Lung (tissue), 12 donors: ENCODE measurements around the gene INHBE. TPM values are rescaled to one million over a fixed set of nuclear protein-coding genes. Genes with fewer than 3 reads are reported as not detected.

Source experiments
- ATAC-seq: fragments of 200-7000 bp; cut with Tn5 transposase; one replicate; pipeline ENCODE4 v1.9.1; 2020; ENCODE audit warnings: moderate number of reproducible peaks; ENCODE audit not compliant: insufficient read depth, low FRiP score
- DNase-seq, 3 donors: peaks; one replicate each; pipeline ENCODE4 v3.0.0-alpha.2; 2013 to 2017
- H3K27ac ChIP-seq, 2 donors: one replicate each; pipeline ENCODE4 v1.5.1; 2013; ENCODE audit warnings: mild to moderate bottlenecking in 2 of 2, moderate library complexity in 2 of 2, control low read depth in 1 of 2, inconsistent platforms in 1 of 2, low read depth in 1 of 2, low read length in 1 of 2
- H3K27me3 ChIP-seq, 3 donors: one replicate each; pipeline ENCODE4 v1.5.1; 2013; ENCODE audit warnings: low read length in 2 of 3; ENCODE audit not compliant: control insufficient read depth in 3 of 3, insufficient read depth in 3 of 3
- H3K36me3 ChIP-seq, 4 donors: one replicate each; pipeline ENCODE4 v1.5.1; 2013; ENCODE audit warnings: low read length in 4 of 4, mild to moderate bottlenecking in 1 of 4, moderate library complexity in 1 of 4; ENCODE audit not compliant: control insufficient read depth in 4 of 4, insufficient read depth in 4 of 4
- H3K4me1 ChIP-seq, 5 donors: one replicate each; pipeline ENCODE4 v1.5.1; 2013; ENCODE audit warnings: low read length in 5 of 5, mild to moderate bottlenecking in 2 of 5, moderate library complexity in 1 of 5; ENCODE audit not compliant: control insufficient read depth in 5 of 5, insufficient read depth in 5 of 5
- H3K4me3 ChIP-seq: one replicate; pipeline ENCODE4 v1.5.1; 2013; ENCODE audit warnings: mild to moderate bottlenecking, control low read depth, moderate library complexity
- H3K9ac ChIP-seq, 2 donors: one replicate each; pipeline ENCODE4 v1.5.1; 2013; ENCODE audit warnings: low read length in 2 of 2, control low read depth in 1 of 2; ENCODE audit not compliant: insufficient read depth in 1 of 2
- H3K9me3 ChIP-seq, 4 donors: one replicate each; pipeline ENCODE4 v1.5.1; 2013; ENCODE audit warnings: low read length in 3 of 4, mild to moderate bottlenecking in 1 of 4, moderate library complexity in 1 of 4; ENCODE audit not compliant: control insufficient read depth in 4 of 4, insufficient read depth in 3 of 4
- WGBS, 2 donors: extraction: QIAGEN DNeasy Blood & Tissue Kit; methylation state at CpG; one replicate each; pipeline ENCODE4 v1.1.7; 2013; 5-methylcytosine and 5-hydroxymethylcytosine counted together
- polyA plus RNA-seq, 2 donors: library from polyadenylated mRNA; stranded (reverse); fragments of 200-250 nt; gene quantifications; one replicate each; pipeline ENCODE4 v1.2.1, GENCODE V29; 2013
- total RNA-seq, 2 donors: library from RNA; depleted of rRNA in 1 of 2; stranded (reverse); fragments of >200 nt in 1 of 2; gene quantifications; one replicate each; pipeline ENCODE4 v1.2.1, GENCODE V29; 2014 to 2021
- TF ChIP-seq, protein P1 (sequence below): IDR thresholded peaks from 2 replicates; pipeline ENCODE4 v1.5.1; 2012; ENCODE audit warnings: mild to moderate bottlenecking; ENCODE audit errors: control extremely low read depth, extremely low read depth
- donor health status: control.
- donor health status: control.
- donor health status: Bipolar disorder and iron deficiency.
- donor health status: healthy.
- donor health status: DM: yes; HTN: yes; CAD: no.

Gene INHBE
- total and polyA plus RNA-seq, 4 donors, result 0.12 TPM; not detected in 3

DNA sequence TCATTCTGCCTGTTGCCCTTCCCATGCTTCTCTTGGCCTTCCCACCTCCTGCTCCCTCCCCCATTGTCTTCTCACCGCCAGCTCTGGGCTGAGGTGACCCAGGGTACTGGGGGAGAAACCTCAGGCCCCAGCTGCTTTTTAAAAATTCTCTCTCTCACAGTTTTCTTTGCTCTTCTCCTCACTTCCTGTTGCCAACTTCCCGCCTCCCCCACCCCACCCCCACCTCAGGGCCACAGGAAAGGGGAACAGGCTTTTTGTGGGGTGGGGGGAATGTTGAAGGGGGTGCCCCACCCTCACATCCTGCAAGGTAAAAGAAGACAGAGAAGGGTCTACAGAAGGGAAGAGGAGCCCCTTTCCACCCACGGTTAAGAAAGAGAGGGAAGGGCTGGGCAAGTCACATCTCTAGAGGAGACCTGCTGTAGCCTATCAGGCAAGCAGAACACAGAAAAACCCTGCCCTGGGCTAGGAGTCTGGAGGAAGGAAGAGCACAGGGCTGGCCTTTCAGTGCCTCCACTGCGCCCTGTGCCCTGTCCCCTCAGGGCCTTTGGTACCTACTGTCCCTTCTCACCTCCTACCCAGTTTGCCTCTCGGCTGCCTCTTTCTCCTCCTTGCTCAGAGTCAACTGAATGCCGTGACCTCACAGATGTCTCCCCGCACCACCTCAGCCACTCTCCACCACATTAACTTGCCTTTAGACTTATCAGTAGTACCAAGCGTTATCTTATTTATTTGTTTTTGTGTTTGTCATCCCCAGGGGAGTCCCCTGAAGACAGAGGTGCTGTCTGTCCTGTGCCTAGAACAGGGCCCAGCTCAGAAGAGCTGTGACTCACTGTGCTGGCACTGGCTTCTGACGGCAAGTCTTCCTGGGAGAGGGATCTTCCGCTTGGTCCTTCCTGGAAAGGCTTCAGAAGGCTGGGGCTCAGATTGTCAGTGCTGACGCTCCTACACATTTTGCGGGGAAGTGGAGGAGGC lies 22.9 kb downstream of the INHBE start:
- WGBS, 2 donors, result 32 to 56% methylated on average over 12 of the region's 12 CpGs
- peaks cover 0 to 17% (median 0%) of the 10 kb centered on the region in 5 donors for H3K4me1 ChIP-seq
- ATAC-seq, result no peak
- H3K36me3 ChIP-seq, result no peaks in the 10 kb centered on the region
- peak overlapping the region in 1 of 2 donors; percentile 78 for H3K27ac ChIP-seq
- TF ChIP-seq, protein P1, sequence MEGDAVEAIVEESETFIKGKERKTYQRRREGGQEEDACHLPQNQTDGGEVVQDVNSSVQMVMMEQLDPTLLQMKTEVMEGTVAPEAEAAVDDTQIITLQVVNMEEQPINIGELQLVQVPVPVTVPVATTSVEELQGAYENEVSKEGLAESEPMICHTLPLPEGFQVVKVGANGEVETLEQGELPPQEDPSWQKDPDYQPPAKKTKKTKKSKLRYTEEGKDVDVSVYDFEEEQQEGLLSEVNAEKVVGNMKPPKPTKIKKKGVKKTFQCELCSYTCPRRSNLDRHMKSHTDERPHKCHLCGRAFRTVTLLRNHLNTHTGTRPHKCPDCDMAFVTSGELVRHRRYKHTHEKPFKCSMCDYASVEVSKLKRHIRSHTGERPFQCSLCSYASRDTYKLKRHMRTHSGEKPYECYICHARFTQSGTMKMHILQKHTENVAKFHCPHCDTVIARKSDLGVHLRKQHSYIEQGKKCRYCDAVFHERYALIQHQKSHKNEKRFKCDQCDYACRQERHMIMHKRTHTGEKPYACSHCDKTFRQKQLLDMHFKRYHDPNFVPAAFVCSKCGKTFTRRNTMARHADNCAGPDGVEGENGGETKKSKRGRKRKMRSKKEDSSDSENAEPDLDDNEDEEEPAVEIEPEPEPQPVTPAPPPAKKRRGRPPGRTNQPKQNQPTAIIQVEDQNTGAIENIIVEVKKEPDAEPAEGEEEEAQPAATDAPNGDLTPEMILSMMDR, result no peak
- no peak for DNase-seq
- H3K9me3 ChIP-seq, result no peaks in the 10 kb centered on the region
- no peak overlapping the region for H3K9ac ChIP-seq
- H3K27me3 ChIP-seq, result peaks cover 0 to 50% (median 43%) of the 10 kb centered on the region in 3 donors
- H3K4me3 ChIP-seq, result peak overlapping the region; percentile 23

GRCh38 chr12:57479043-57479375 lies 23.9 kb downstream of the INHBE start:
- Histone ChIP-seq H3K4me1 (peaks cover 0 to 17% (median 0%) of the 10 kb centered on the region in 5 donors), H3K36me3 (no peaks in the 10 kb centered on the region), H3K27me3 (peaks cover 0 to 43% (median 36%) of the 10 kb centered on the region in 3 donors), H3K9me3 (no peaks in the 10 kb centered on the region), H3K27ac (peak overlapping the region in 1 of 2 donors; percentile 68), H3K9ac (no peak overlapping the region), H3K4me3 (no peak overlapping the region)
- TF ChIP-seq, protein P1, result no peak
- DNase-seq (no peak), ATAC-seq (no peak)
- WGBS, 2 donors, result 75 to 87% methylated on average over 10 of the region's 10 CpGs

GRCh38 chr12:57479376-57480115 lies 24.4 kb downstream of the INHBE start, which contains the start of gene ARHGAP9:
TSS of gene ARHGAP9 (minus strand) at chr12:57479866. CDS start at chr12:57479406, 460 bp downstream.
- Histone ChIP-seq H3K27me3 (peaks cover 0 to 42% (median 30%) of the 10 kb centered on the region in 3 donors), H3K9me3 (no peaks in the 10 kb centered on the region), H3K4me3 (no peak within 1 kb of the TSS), H3K4me1 (peaks cover 0 to 17% (median 0%) of the 10 kb centered on the region in 5 donors), H3K27ac (peak within 1 kb of the TSS in 1 of 2 donors; percentile 68), H3K36me3 (no peaks in the 10 kb centered on the region), H3K9ac (no peak within 1 kb of the TSS)
- TF ChIP-seq, protein P1, result no peak
- 34 to 54% methylated on average over 6 of the region's 6 CpGs for WGBS, 2 donors
- DNase-seq (no peak), ATAC-seq (no peak)
